SK-N-SH treated with all-trans-retinoic acid at 6 μM for 48 hours (cell line): Measurements from ENCODE around the gene PROCA1.

Experiments
- ATAC-seq: fragments of 200-7000 bp; cut with Tn5 transposase; 3 replicates; pipeline ENCODE4 v1.9.1; 2020; ENCODE audit warnings: mild to moderate bottlenecking, moderate library complexity
- ARNTL ChIP-seq: fragments of 450-650 bp; formaldehyde crosslinking; IDR thresholded peaks from 2 replicates; pipeline ENCODE4 v1.5.0; 2020; ENCODE audit warnings: low read depth, mild to moderate bottlenecking, moderate library complexity, borderline replicate concordance
- BACH2 ChIP-seq: fragments of 250-450 bp; sonication (Bioruptor Pico); IDR thresholded peaks from 2 replicates; pipeline ENCODE4 v1.9.0; 2021; ENCODE audit warnings: mild to moderate bottlenecking, borderline replicate concordance
- CSDC2 ChIP-seq: fragments of 250-450 bp; sonication (Bioruptor Pico); IDR thresholded peaks from 2 replicates; pipeline ENCODE4 v1.5.0; 2020; ENCODE audit warnings: mild to moderate bottlenecking, moderate library complexity
- ESRRG ChIP-seq: fragments of 250-450 bp; sonication (Bioruptor Pico); IDR thresholded peaks from 2 replicates; pipeline ENCODE4 v1.6.1; 2021; ENCODE audit warnings: mild to moderate bottlenecking
- GLIS3 ChIP-seq: fragments of 250-450 bp; sonication (Bioruptor Pico); IDR thresholded peaks from 2 replicates; pipeline ENCODE4 v1.5.0; 2020; ENCODE audit warnings: mild to moderate bottlenecking, moderate library complexity
- ISL1 ChIP-seq: fragments of 250-450 bp; sonication (Bioruptor Pico); IDR thresholded peaks from 2 replicates; pipeline ENCODE4 v2.1.2; 2022; ENCODE audit warnings: mild to moderate bottlenecking, moderate library complexity
- OSR1 ChIP-seq: fragments of 250-450 bp; sonication (Bioruptor Pico); IDR thresholded peaks from 2 replicates; pipeline ENCODE4 v1.8.0; 2022; ENCODE audit warnings: moderate library complexity, mild to moderate bottlenecking, inconsistent platforms
- PPARA ChIP-seq: fragments of 250-450 bp; sonication (Bioruptor Pico); IDR thresholded peaks from 2 replicates; pipeline ENCODE4 v1.5.0; 2020; ENCODE audit warnings: mild to moderate bottlenecking, borderline replicate concordance
- RARB ChIP-seq: fragments of 250-450 bp; sonication (Bioruptor Pico); IDR thresholded peaks from 2 replicates; pipeline ENCODE4 v1.8.0; 2021; ENCODE audit warnings: mild to moderate bottlenecking, moderate library complexity
- TCF4 ChIP-seq: fragments of 250-450 bp; sonication (Bioruptor Pico); IDR thresholded peaks from 2 replicates; pipeline ENCODE4 v1.8.0; 2021; ENCODE audit warnings: mild to moderate bottlenecking, moderate library complexity, borderline replicate concordance
- TOX ChIP-seq: fragments of 250-450 bp; sonication (Bioruptor Pico); IDR thresholded peaks from 2 replicates; pipeline ENCODE4 v1.8.0; 2021; ENCODE audit warnings: mild to moderate bottlenecking, moderate library complexity, borderline replicate concordance
- ZC3H10 ChIP-seq: fragments of 250-450 bp; sonication (Bioruptor Pico); IDR thresholded peaks from 2 replicates; pipeline ENCODE4 v1.5.1; 2021; ENCODE audit warnings: mild to moderate bottlenecking, moderate library complexity
- ZFP30 ChIP-seq: fragments of 450-650 bp; formaldehyde crosslinking; IDR thresholded peaks from 2 replicates; pipeline ENCODE4 v1.5.0; 2022; ENCODE audit warnings: mild to moderate bottlenecking, moderate library complexity
- ZNF70 ChIP-seq: fragments of 450-650 bp; formaldehyde crosslinking; IDR thresholded peaks from 2 replicates; pipeline ENCODE4 v1.5.0; 2020; ENCODE audit warnings: mild to moderate bottlenecking, moderate library complexity
- ZNF8 ChIP-seq: fragments of 450-650 bp; formaldehyde crosslinking; IDR thresholded peaks from 2 replicates; pipeline ENCODE4 v1.5.0; 2020; ENCODE audit warnings: mild to moderate bottlenecking, moderate library complexity
- TF ChIP-seq, protein P1 (sequence below): fragments of 250-450 bp; sonication (Bioruptor Pico); IDR thresholded peaks from 2 replicates; pipeline ENCODE4 v1.5.1; 2020; ENCODE audit warnings: low read depth, mild to moderate bottlenecking, moderate library complexity
- TF ChIP-seq, protein P2 (sequence below): fragments of 250-450 bp; sonication (Bioruptor Pico); IDR thresholded peaks from 2 replicates; pipeline ENCODE4 v1.8.0; 2021; ENCODE audit warnings: low read depth, mild to moderate bottlenecking, moderate library complexity, borderline replicate concordance
- TF ChIP-seq, protein P3 (sequence below): fragments of 250-450 bp; sonication (Bioruptor Pico); IDR thresholded peaks from 2 replicates; pipeline ENCODE4 v1.5.1; 2021; ENCODE audit warnings: mild to moderate bottlenecking, moderate library complexity
- TF ChIP-seq, protein P4 (sequence below): fragments of 250-450 bp; sonication (Bioruptor Pico); IDR thresholded peaks from 2 replicates; pipeline ENCODE4 v1.8.0; 2020; ENCODE audit warnings: mild to moderate bottlenecking, moderate library complexity, borderline replicate concordance

Gene PROCA1

DNA sequence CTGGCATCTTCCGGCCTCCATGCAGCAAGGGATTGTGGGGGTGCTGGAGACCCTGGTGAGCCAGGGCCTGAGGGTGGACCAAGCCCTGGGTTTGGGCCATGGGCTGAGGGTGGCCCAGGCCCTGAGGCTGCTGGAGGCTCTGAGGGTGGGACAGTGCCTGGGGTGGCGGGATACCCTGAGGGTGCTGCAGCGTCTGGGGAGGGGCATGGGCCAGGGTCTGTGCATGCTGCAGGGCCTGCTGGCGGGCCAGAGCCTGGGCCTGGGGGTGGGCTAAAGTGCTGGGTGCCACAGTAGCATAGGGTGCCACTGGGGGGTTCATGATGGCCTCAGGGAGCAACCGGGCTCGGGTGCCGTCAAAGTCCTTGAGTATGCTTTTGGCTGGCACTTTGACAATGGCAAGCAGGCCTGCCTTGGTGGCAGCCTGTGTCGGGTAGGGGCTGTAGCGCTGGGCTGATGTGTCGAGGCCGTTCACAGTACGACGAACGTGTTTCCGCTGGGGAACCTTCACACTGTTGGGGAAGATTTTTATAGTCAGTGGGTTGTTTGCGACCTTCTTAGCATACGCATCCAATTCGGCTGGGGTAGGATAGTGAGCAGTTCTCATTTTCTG lies 47.7 kb upstream of the PROCA1 start:
- no peak for TF ChIP-seq TCF4 (CRISPR knock-in tag)
- TF ChIP-seq RARB = no peak
- no peak for TF ChIP-seq ZC3H10
- no peak for TF ChIP-seq ZNF70 (CRISPR knock-in tag)
- no peak for TF ChIP-seq CSDC2 (CRISPR knock-in tag)
- TF ChIP-seq ARNTL = no peak
- TF ChIP-seq ISL1 (CRISPR knock-in tag) = no peak
- TF ChIP-seq, protein P1, sequence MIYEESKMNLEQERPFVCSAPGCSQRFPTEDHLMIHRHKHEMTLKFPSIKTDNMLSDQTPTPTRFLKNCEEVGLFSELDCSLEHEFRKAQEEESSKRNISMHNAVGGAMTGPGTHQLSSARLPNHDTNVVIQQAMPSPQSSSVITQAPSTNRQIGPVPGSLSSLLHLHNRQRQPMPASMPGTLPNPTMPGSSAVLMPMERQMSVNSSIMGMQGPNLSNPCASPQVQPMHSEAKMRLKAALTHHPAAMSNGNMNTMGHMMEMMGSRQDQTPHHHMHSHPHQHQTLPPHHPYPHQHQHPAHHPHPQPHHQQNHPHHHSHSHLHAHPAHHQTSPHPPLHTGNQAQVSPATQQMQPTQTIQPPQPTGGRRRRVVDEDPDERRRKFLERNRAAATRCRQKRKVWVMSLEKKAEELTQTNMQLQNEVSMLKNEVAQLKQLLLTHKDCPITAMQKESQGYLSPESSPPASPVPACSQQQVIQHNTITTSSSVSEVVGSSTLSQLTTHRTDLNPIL (CRISPR knock-in tag) = no peak
- TF ChIP-seq BACH2 = no peak
- TF ChIP-seq, protein P2, sequence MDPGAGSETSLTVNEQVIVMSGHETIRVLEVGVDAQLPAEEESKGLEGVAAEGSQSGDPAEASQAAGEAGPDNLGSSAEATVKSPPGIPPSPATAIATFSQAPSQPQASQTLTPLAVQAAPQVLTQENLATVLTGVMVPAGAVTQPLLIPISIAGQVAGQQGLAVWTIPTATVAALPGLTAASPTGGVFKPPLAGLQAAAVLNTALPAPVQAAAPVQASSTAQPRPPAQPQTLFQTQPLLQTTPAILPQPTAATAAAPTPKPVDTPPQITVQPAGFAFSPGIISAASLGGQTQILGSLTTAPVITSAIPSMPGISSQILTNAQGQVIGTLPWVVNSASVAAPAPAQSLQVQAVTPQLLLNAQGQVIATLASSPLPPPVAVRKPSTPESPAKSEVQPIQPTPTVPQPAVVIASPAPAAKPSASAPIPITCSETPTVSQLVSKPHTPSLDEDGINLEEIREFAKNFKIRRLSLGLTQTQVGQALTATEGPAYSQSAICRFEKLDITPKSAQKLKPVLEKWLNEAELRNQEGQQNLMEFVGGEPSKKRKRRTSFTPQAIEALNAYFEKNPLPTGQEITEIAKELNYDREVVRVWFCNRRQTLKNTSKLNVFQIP (CRISPR knock-in tag) = no peak
- no peak for TF ChIP-seq PPARA (CRISPR knock-in tag)
- TF ChIP-seq, all 23 proteins: peak for 0
- ATAC-seq = no peak

DNA sequence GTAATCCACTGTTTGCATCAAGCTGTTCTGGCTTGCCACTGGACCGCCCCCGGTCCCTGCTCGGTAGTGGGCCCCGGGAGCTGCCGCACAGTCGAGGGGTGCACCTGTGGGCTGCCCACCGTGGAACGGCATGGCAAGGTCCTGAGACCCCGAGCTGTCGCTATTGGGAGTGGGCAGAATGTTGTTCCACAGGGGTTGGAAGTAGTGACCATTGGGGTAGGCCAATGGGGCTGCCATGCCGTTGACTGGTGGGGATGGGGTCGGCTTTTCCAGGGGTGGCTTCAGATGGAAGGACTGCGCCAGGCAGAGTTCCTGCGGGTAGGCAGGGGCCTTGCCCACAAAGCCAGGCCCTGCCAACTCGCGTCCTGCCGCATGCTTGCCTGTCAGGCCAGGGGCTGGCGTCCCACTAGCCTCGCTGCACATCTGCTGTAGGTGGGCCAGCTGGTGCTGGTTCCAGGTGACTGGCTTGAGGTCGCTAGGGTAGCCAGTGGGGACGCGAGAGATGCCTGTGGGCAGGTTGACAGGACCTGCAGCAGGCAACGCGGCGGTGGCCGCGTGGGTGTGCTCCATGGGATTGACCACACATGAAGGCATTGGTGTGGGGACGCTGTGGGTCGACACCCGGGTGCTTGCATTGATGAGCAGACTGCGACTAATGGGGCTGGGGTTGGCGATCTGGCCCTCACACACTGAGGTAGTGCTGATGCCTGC lies 46.9 kb upstream of the PROCA1 start:
- ATAC-seq = no peak

DNA sequence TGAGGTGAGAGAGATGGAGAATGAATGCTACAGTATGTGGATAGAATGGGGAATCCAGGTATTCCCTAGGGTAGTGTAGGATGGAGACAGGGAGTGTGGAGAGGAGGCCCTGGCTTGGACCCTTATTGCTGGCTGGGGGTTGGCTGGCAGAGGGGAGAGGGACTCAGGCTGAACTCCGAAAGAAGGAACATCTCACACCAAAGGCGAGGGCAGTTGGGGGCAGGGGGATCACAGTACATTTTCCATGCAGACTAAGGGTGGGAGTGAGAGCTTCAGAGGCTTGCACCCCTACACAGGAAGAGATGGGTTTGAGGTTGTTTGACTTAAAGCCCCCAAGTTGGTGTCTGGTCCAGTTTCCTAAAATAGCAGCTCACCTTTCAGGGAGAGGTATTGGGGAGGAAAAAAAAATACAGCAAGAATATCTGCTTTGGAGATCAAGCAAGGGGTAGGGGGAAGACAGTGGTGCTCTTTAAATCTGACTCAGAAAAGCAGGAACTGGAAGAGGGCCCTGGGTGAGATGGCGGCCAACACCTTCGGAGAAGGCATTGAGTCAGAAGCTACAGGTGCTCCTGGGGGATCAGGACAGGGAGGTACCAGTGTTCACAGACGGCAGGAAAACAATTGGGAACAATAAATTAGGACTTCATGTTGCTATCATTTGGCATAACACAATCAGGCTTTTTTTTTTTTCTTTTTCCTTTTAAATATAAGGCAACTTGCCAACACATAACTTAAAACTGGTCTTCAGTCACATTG lies 44.5 kb upstream of the PROCA1 start:
- TF ChIP-seq OSR1 (CRISPR knock-in tag) (no peak), ZC3H10 (no peak), ZNF8 (CRISPR knock-in tag) (no peak)
- TF ChIP-seq, protein P2 (CRISPR knock-in tag) = no peak
- TF ChIP-seq, all 23 proteins: peak for 0

More for the DNA sequence above, 46.9 kb upstream of the PROCA1 start:
- TF ChIP-seq ARNTL (no peak), OSR1 (CRISPR knock-in tag) (no peak), RARB (no peak), TCF4 (CRISPR knock-in tag) (no peak), ESRRG (CRISPR knock-in tag) (no peak), GLIS3 (CRISPR knock-in tag) (no peak), PPARA (CRISPR knock-in tag) (no peak), ISL1 (CRISPR knock-in tag) (no peak), ZNF8 (CRISPR knock-in tag) (no peak), ZFP30 (CRISPR knock-in tag) (no peak)
- TF ChIP-seq, protein P1 (CRISPR knock-in tag) = no peak

DNA sequence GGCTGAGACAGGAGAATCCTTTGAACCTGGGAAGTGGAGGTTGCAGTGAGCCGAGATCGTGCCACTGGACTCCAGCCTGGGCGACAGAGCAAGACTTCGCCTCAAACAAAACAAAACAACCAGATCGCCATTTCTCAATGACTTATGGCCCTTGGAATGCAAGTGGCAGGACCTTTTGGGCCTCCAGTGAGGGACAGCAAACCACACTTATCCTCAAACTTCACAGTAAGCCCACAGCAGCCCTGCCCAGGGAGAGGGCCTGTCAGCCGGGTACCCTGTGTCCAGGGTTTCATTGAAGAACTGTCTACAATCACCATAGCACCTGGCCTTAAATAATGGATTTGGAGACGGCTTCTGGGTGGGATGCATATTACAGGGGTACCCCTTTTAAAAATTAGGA lies 43.8 kb upstream of the PROCA1 start:
- ATAC-seq = no peak
- no peak for TF ChIP-seq RARB
- TF ChIP-seq ZFP30 (CRISPR knock-in tag) = no peak
- TF ChIP-seq ESRRG (CRISPR knock-in tag) = no peak
- no peak for TF ChIP-seq GLIS3 (CRISPR knock-in tag)
- no peak for TF ChIP-seq ISL1 (CRISPR knock-in tag)
- no peak for TF ChIP-seq PPARA (CRISPR knock-in tag)
- TF ChIP-seq, protein P2 (CRISPR knock-in tag) = no peak
- TF ChIP-seq TOX (CRISPR knock-in tag) = no peak
- TF ChIP-seq, protein P3, sequence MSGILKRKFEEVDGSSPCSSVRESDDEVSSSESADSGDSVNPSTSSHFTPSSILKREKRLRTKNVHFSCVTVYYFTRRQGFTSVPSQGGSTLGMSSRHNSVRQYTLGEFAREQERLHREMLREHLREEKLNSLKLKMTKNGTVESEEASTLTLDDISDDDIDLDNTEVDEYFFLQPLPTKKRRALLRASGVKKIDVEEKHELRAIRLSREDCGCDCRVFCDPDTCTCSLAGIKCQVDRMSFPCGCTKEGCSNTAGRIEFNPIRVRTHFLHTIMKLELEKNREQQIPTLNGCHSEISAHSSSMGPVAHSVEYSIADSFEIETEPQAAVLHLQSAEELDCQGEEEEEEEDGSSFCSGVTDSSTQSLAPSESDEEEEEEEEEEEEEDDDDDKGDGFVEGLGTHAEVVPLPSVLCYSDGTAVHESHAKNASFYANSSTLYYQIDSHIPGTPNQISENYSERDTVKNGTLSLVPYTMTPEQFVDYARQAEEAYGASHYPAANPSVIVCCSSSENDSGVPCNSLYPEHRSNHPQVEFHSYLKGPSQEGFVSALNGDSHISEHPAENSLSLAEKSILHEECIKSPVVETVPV = no peak
- TF ChIP-seq TCF4 (CRISPR knock-in tag) = no peak
- TF ChIP-seq OSR1 (CRISPR knock-in tag) = no peak
- no peak for TF ChIP-seq ARNTL
- TF ChIP-seq, protein P4, sequence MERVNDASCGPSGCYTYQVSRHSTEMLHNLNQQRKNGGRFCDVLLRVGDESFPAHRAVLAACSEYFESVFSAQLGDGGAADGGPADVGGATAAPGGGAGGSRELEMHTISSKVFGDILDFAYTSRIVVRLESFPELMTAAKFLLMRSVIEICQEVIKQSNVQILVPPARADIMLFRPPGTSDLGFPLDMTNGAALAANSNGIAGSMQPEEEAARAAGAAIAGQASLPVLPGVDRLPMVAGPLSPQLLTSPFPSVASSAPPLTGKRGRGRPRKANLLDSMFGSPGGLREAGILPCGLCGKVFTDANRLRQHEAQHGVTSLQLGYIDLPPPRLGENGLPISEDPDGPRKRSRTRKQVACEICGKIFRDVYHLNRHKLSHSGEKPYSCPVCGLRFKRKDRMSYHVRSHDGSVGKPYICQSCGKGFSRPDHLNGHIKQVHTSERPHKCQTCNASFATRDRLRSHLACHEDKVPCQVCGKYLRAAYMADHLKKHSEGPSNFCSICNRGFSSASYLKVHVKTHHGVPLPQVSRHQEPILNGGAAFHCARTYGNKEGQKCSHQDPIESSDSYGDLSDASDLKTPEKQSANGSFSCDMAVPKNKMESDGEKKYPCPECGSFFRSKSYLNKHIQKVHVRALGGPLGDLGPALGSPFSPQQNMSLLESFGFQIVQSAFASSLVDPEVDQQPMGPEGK (CRISPR knock-in tag) = no peak
- TF ChIP-seq BACH2 = no peak

More for the DNA sequence above, 44.5 kb upstream of the PROCA1 start:
- no peak for ATAC-seq
